NT2/D1 (cell line): ENCODE data around the gene FARP1.
"Not testable (repeated sequence)": the region's sequence is repeated elsewhere in the genome, so short reads cannot be mapped to it uniquely, and the experiment has no call there.

Experiments used
- DNase-seq: peaks from one replicate; pipeline ENCODE4 v3.0.0-alpha.2; 2011; ENCODE audit warnings: low read depth, low spot score
- H3K27me3 ChIP-seq: 2 replicates; pipeline ENCODE4 v1.6.0; 2011; ENCODE audit warnings: mild to moderate bottlenecking; ENCODE audit not compliant: insufficient read length, insufficient read depth
- H3K36me3 ChIP-seq: 2 replicates; pipeline ENCODE4 v1.6.1; 2011; ENCODE audit warnings: mild to moderate bottlenecking, low read length, mixed read lengths; ENCODE audit not compliant: insufficient read depth, insufficient read length
- H3K4me1 ChIP-seq: 2 replicates; pipeline ENCODE4 v1.5.1; 2011; ENCODE audit not compliant: insufficient read depth, insufficient read length
- H3K4me3 ChIP-seq: 2 replicates; pipeline ENCODE4 v1.5.1; 2011; ENCODE audit warnings: low read depth; ENCODE audit not compliant: insufficient read length
- H3K9ac ChIP-seq: 2 replicates; pipeline ENCODE4 v1.6.0; 2011; ENCODE audit warnings: low read depth; ENCODE audit not compliant: insufficient read length
- H3K9me3 ChIP-seq: 2 replicates; pipeline ENCODE4 v1.5.1; 2011; ENCODE audit warnings: mild to moderate bottlenecking, low read length; ENCODE audit not compliant: insufficient read depth
- SUZ12 ChIP-seq: IDR thresholded peaks from 2 replicates; pipeline ENCODE4 v1.6.1; 2011; ENCODE audit not compliant: insufficient read length, insufficient read depth; ENCODE audit errors: extremely low read depth
- YY1 ChIP-seq: IDR thresholded peaks from 2 replicates; pipeline ENCODE4 v1.6.1; 2011; ENCODE audit not compliant: insufficient read length, insufficient read depth
- ZNF274 ChIP-seq: IDR thresholded peaks from 2 replicates; pipeline ENCODE4 v1.6.1; 2011; ENCODE audit warnings: mild to moderate bottlenecking, low read depth, low read length

The FARP1 gene

GRCh38 chr13:98223741-98224140 is 80.8 kb downstream of the FARP1 start:
- no peak for DNase-seq

GRCh38 chr13:98224557-98224956 is 81.7 kb downstream of the FARP1 start:
- H3K36me3 ChIP-seq, result peaks cover 8% of the 10 kb centered on the region

More at GRCh38 chr13:98223741-98224140, 80.8 kb downstream of the FARP1 start:
- no peak overlapping the region for H3K9ac ChIP-seq
- no peak for TF ChIP-seq YY1
- H3K4me1 ChIP-seq, result no peaks in the 10 kb centered on the region
- no peaks in the 10 kb centered on the region for H3K9me3 ChIP-seq
- peaks cover 8% of the 10 kb centered on the region for H3K36me3 ChIP-seq
- H3K27me3 ChIP-seq, result no peaks in the 10 kb centered on the region
- H3K4me3 ChIP-seq, result no peak overlapping the region

DNA sequence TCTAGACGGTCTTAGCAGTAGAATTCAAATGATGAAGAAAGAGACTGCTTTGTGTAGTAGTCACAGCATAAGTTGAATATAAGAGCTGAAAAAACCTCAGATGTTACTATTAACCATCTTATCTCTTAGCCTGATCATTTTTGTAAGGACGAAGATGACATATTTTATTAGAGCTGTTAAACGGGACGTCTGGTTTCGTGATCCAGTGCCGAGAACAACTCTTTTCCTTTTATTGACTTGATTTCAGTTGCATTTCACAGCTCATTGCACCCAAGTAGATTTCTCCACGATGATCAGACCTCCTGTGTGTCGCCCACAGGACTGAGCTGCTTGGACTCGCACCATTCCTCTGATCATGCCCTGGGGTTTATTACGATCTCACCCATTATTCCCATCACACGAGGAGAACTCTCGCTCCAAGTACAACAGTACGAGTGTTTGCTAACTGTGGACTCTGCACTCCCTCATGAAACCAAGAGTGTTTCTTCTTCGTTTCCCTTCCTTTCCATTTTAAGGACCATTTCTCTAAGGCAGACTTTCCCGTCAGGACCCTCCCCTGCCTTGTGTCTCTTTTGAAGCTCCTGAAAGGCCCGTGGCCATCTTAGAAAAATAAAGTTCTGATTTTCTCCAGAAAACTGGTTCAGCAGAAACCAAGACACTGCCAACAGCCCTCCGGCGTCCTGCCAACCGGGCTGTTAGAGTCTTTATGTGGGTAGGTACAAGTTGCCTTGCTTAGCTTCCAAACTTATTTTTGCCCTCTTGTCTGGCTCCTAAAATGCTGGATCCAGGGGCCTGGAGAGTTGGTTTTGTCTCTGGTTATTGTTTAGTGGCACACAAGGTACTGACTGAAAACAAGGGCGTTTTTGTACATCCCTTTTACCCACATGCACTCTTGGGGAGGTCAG is 82.4 kb downstream of the FARP1 start:
- Histone ChIP-seq H3K9me3 (peaks cover 2% of the 10 kb centered on the region; the same call in 1 of the 2 replicates), H3K4me1 (no peaks in the 10 kb centered on the region), H3K9ac (no peak overlapping the region), H3K4me3 (no peak overlapping the region), H3K36me3 (peaks cover 8% of the 10 kb centered on the region), H3K27me3 (no peaks in the 10 kb centered on the region)
- DNase-seq, result no peak
- TF ChIP-seq SUZ12 (no peak), ZNF274 (no peak), YY1 (no peak)

More at GRCh38 chr13:98224557-98224956, 81.7 kb downstream of the FARP1 start:
- Histone ChIP-seq H3K4me3 (no peak overlapping the region), H3K9me3 (no peaks in the 10 kb centered on the region), H3K27me3 (no peaks in the 10 kb centered on the region), H3K9ac (no peak overlapping the region), H3K4me1 (no peaks in the 10 kb centered on the region)
- TF ChIP-seq YY1 (no peak), ZNF274 (no peak), SUZ12 (no peak)
- DNase-seq, result no peak

DNA sequence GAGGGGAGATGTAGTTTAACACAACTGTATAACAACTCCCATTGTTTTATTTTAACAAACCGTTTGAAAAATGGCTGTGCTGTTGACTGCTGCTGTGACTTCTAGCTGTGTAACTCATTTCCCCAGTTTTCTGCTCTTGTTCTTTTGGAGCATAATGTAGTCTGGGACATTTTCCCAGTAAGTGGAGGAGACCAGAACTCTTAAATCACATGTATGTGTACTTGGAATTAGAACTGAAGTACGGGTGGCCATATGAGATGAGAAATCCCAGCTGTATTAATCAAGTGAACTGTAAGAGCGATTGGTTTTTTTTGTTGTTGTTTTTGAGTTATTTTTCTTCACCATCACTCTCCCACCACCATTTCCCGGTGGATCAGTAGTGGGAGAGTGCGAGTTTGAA is 83.6 kb downstream of the FARP1 start:
- TF ChIP-seq YY1 (no peak), ZNF274 (no peak), SUZ12 (no peak)
- DNase-seq, result no peak
- Histone ChIP-seq H3K4me1 (no peaks in the 10 kb centered on the region), H3K9me3 (peaks cover 10% of the 10 kb centered on the region; the same call in 1 of the 2 replicates), H3K4me3 (no peak overlapping the region), H3K27me3 (no peaks in the 10 kb centered on the region), H3K36me3 (peaks cover 8% of the 10 kb centered on the region), H3K9ac (no peak overlapping the region)

DNA sequence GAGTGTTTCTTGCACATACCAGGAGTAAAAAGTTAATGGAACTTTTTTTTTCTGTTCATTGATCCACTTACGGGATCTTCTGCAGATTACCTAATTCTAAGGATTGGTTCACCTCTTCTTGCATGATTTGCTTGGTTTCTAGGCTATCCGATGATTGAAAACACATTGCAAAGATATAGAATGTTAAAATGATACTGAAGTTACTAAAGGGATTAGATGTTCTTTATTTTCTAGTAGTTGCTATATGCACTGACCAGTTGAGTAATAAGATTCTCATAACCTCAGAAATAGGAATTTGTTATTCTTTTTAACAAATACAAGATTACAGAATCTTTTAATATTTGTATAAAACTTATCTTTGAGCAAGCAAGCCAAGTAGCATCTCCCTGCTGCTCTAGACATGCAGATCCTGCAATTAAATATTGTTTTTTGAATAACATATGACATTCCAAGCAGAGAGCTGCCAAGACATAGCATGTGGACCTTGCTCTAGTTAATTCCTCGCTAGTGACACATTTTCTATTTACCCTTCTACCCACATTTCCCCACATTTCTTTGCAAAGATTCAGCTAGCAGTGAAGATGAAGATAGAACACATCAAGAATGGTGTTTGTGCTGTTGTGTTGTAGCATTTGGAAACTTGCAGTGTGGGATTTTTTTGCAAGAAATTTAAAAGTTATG is 85.9 kb downstream of the FARP1 start:
- Histone ChIP-seq H3K4me3 (no peak overlapping the region), H3K9me3 (peaks cover 10% of the 10 kb centered on the region; the same call in 1 of the 2 replicates), H3K27me3 (no peaks in the 10 kb centered on the region), H3K36me3 (peaks cover 5% of the 10 kb centered on the region), H3K4me1 (no peaks in the 10 kb centered on the region), H3K9ac (no peak overlapping the region)
- no peak for DNase-seq
- TF ChIP-seq SUZ12 (no peak), YY1 (no peak), ZNF274 (no peak)

DNA sequence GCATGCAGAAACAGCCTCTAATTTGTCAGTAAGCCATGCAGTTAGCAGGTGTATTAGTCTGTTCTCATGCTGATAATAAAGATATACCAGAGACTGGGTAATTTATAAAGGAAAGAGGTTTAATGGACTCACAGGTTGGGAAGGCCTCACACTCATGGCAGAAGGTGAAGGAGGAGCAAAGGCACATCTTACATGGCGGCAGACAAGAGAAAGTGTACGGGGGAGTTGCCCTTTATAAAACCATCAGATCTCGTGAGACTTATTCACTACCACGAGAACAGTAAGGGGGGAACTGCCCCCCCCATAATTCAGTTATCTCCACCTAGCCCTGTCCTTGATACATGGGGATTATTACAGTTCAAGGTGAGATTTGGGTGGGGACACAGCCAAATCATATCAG is 87.9 kb downstream of the FARP1 start:
- H3K4me1 ChIP-seq, H3K4me3 ChIP-seq, H3K27me3 ChIP-seq, H3K9me3 ChIP-seq, DNase-seq, H3K36me3 ChIP-seq, H3K9ac ChIP-seq: not testable (repeated sequence)

DNA sequence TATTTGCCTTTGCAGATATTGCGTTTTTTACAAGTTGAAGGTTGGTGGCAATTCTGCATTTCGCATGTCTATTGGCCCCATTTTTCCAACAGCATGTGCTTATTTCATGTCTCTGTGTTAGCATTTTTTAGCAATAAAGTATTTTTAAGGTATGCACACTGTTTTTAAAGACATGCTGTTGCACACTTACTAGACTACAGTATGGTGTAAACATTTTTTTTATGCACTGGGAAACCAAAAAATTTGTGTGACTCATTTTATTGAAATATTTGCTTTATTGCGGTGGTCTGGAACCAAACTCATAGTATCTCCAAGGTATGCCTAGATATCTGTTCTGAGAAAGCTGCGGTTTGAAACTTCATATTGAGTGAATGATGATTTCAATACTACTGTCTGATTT is 89.6 kb downstream of the FARP1 start:
- no peak for DNase-seq
- no peak overlapping the region for H3K4me3 ChIP-seq
- H3K9me3 ChIP-seq, result peaks cover 10% of the 10 kb centered on the region; the same call in 1 of the 2 replicates
- no peaks in the 10 kb centered on the region for H3K36me3 ChIP-seq
- TF ChIP-seq YY1, result no peak
- TF ChIP-seq ZNF274, result no peak
- no peak for TF ChIP-seq SUZ12
- no peaks in the 10 kb centered on the region for H3K27me3 ChIP-seq
- no peak overlapping the region for H3K9ac ChIP-seq
- H3K4me1 ChIP-seq, result no peaks in the 10 kb centered on the region
